Natural killer cell (primary cell): ENCODE results near the gene HSD17B12. TPM values are rescaled to one million over a fixed set of nuclear protein-coding genes. Genes with fewer than 3 reads are reported as not detected.

ENCODE experiments used
- ATAC-seq, 3 donors: fragments of 150-1000 bp in 2 of 3; fragments of 200-7000 bp in 1 of 3; cut with Tn5 transposase; 1 replicate in 1 of 3; 2 replicates in 2 of 3; pipeline ENCODE4 v1.10.0; 2021; ENCODE audit warnings: mild to moderate bottlenecking in 2 of 3, moderate library complexity in 2 of 3
- DNase-seq, 2 donors: peaks; one replicate each; pipeline versions ENCODE4 v3.0.0 to v3.0.0-alpha.2; 2013 to 2021; ENCODE audit warnings: mixed read lengths in 1 of 2
- H3K27ac ChIP-seq: one replicate; pipeline ENCODE4 v1.5.1; 2013; ENCODE audit warnings: mild to moderate bottlenecking, low read length
- H3K27me3 ChIP-seq: one replicate; pipeline ENCODE4 v1.6.1; 2013; ENCODE audit warnings: low read length; ENCODE audit not compliant: control insufficient read depth, insufficient read depth
- H3K36me3 ChIP-seq: one replicate; pipeline ENCODE4 v1.6.1; 2013; ENCODE audit warnings: low read length; ENCODE audit not compliant: control insufficient read depth, insufficient read depth
- H3K4me1 ChIP-seq: one replicate; pipeline ENCODE4 v1.6.1; 2013; ENCODE audit warnings: low read length; ENCODE audit not compliant: control insufficient read depth, insufficient read depth
- H3K4me3 ChIP-seq: one replicate; pipeline ENCODE4 v1.5.1; 2013; ENCODE audit warnings: low read length
- H3K9me3 ChIP-seq: one replicate; pipeline ENCODE4 v1.6.1; 2013; ENCODE audit warnings: low read length; ENCODE audit not compliant: control insufficient read depth, insufficient read depth
- H3K27ac Mint-ChIP-seq, 2 donors: one replicate each; pipeline ENCODE4 v1.8.0; 2022; ENCODE audit warnings: mild to moderate bottlenecking in 2 of 2, mixed read lengths in 2 of 2, moderate library complexity in 1 of 2
- H3K27me3 Mint-ChIP-seq, 2 donors: one replicate each; pipeline ENCODE4 v1.8.0; 2022; ENCODE audit warnings: low read depth in 2 of 2, mixed read lengths in 2 of 2
- H3K36me3 Mint-ChIP-seq: one replicate; pipeline ENCODE4 v1.8.0; 2022; ENCODE audit warnings: mixed read lengths
- H3K4me1 Mint-ChIP-seq, 2 donors: one replicate each; pipeline ENCODE4 v1.8.0; 2022; ENCODE audit warnings: mixed read lengths in 2 of 2
- H3K4me3 Mint-ChIP-seq: one replicate; pipeline ENCODE4 v1.8.0; 2022; ENCODE audit warnings: mild to moderate bottlenecking, moderate library complexity, mixed read lengths
- H3K9me3 Mint-ChIP-seq, 2 donors: one replicate each; pipeline ENCODE4 v1.8.0; 2022; ENCODE audit warnings: mixed read lengths in 2 of 2
- CTCF ChIP-seq: fragments of 200-600 bp; IDR thresholded peaks from one replicate; pipeline ENCODE4 v1.8.0; 2022; ENCODE audit warnings: antibody characterized with exemption
- WGBS: methylation state at CpG from one replicate; pipeline ENCODE4 v1.1.7; 2013; ENCODE audit warnings: missing lambda C conversion rate; ENCODE audit not compliant: insufficient coverage; 5-methylcytosine and 5-hydroxymethylcytosine counted together
- intact Hi-C: fragments of 100-400 bp; cut with micrococcal nuclease; formaldehyde crosslinking; loops from one replicate; pipeline ENCODE4 v1.14.2; 2022
- total RNA-seq, 4 donors: library from RNA; stranded (reverse); fragments of 120-200 nt in 1 of 4; gene quantifications; one replicate each; pipeline versions ENCODE4 v1.2.3 to v1.2.4, GENCODE V29; 2013 to 2022

Gene HSD17B12
- total RNA-seq, 3 donors from 2014 or later (not counting 1 experiment from before 2014, with no cell fraction given): 21.0 to 26.3 (median 26.1) TPM

- no peaks in the 10 kb centered on the region for H3K27me3 Mint-ChIP-seq
- H3K27me3 ChIP-seq: no peaks in the 10 kb centered on the region
- WGBS: 69% methylated on average over 4 of the region's 4 CpGs
- H3K36me3 Mint-ChIP-seq: no peaks in the 10 kb centered on the region
- H3K9me3 Mint-ChIP-seq: peaks cover 0 to 1% of the 10 kb centered on the region in 2 donors
- peaks cover 13% of the 10 kb centered on the region in 2 donors for H3K4me1 Mint-ChIP-seq
- ATAC-seq (no peak), DNase-seq (peak in 1 of 2 donors; percentile 10)
- no peaks in the 10 kb centered on the region for H3K9me3 ChIP-seq
- no peak overlapping the region for H3K27ac Mint-ChIP-seq
- H3K4me3 ChIP-seq: no peak overlapping the region
- no peak overlapping the region for H3K4me3 Mint-ChIP-seq
- intact Hi-C loops: no loop called here
- H3K36me3 ChIP-seq: no peaks in the 10 kb centered on the region
- H3K4me1 ChIP-seq: no peaks in the 10 kb centered on the region
- TF ChIP-seq CTCF: no peak
- no peak overlapping the region for H3K27ac ChIP-seq
Observed at GRCh38 chr11:43708776-43709175, 28.2 kb downstream of the HSD17B12 start.

GRCh38 chr11:43709689-43710088 lies 29.2 kb downstream of the HSD17B12 start:
- 97% methylated on average over 1 of the region's 1 CpG for WGBS
- Histone ChIP-seq H3K36me3 (no peaks in the 10 kb centered on the region), H3K9me3 (no peaks in the 10 kb centered on the region), H3K27ac (no peak overlapping the region), H3K4me3 (no peak overlapping the region), H3K27me3 (no peaks in the 10 kb centered on the region), H3K4me1 (no peaks in the 10 kb centered on the region)
- Mint-ChIP-seq H3K27ac (no peak overlapping the region), H3K27me3 (no peaks in the 10 kb centered on the region), H3K4me1 (peaks cover 6 to 11% of the 10 kb centered on the region in 2 donors), H3K36me3 (no peaks in the 10 kb centered on the region), H3K9me3 (no peaks in the 10 kb centered on the region), H3K4me3 (no peak overlapping the region)
- TF ChIP-seq CTCF: no peak
- no peak for ATAC-seq
- no peak for DNase-seq
- intact Hi-C loops: no loop called here

GRCh38 chr11:43712676-43713075 lies 32.1 kb downstream of the HSD17B12 start:
- no peak for DNase-seq
- no peaks in the 10 kb centered on the region for H3K27me3 ChIP-seq
- 100% methylated on average over 2 of the region's 4 CpGs for WGBS
- no peaks in the 10 kb centered on the region for H3K36me3 ChIP-seq
- Mint-ChIP-seq H3K4me1 (peaks cover 11 to 13% of the 10 kb centered on the region in 2 donors), H3K9me3 (no peaks in the 10 kb centered on the region), H3K27ac (no peak overlapping the region), H3K36me3 (no peaks in the 10 kb centered on the region), H3K27me3 (no peaks in the 10 kb centered on the region), H3K4me3 (no peak overlapping the region)
- H3K27ac ChIP-seq: no peak overlapping the region
- H3K9me3 ChIP-seq: no peaks in the 10 kb centered on the region
- no peak overlapping the region for H3K4me3 ChIP-seq
- no peak for ATAC-seq
- no peak for TF ChIP-seq CTCF
- intact Hi-C loops: no loop called here
- H3K4me1 ChIP-seq: no peaks in the 10 kb centered on the region

GRCh38 chr11:43718373-43718772 lies 37.8 kb downstream of the HSD17B12 start:
- ATAC-seq: no peak
- H3K4me1 Mint-ChIP-seq: peaks cover 0 to 15% of the 10 kb centered on the region in 2 donors
- no peak overlapping the region for H3K4me3 ChIP-seq
- TF ChIP-seq CTCF: no peak
- H3K27me3 Mint-ChIP-seq: no peaks in the 10 kb centered on the region
- no peaks in the 10 kb centered on the region for H3K36me3 ChIP-seq
- H3K4me1 ChIP-seq: no peaks in the 10 kb centered on the region
- no peak overlapping the region for H3K27ac ChIP-seq
- no peaks in the 10 kb centered on the region for H3K9me3 ChIP-seq
- H3K27ac Mint-ChIP-seq: no peak overlapping the region
- no peaks in the 10 kb centered on the region for H3K36me3 Mint-ChIP-seq
- H3K4me3 Mint-ChIP-seq: no peak overlapping the region
- 100% methylated on average over 1 of the region's 1 CpG for WGBS
- no peaks in the 10 kb centered on the region for H3K9me3 Mint-ChIP-seq
- DNase-seq: no peak
- intact Hi-C loops: no loop called here
- no peaks in the 10 kb centered on the region for H3K27me3 ChIP-seq
